Caco-2 (cell line): ENCODE data around the gene TAOK2. TPM values are rescaled to one million over a fixed set of nuclear protein-coding genes. Genes with fewer than 3 reads are reported as not detected.

Source experiments
- BruUV-seq: library from RNA; stranded (reverse); fragments of 400-500 nt; replicated peaks from 2 replicates; lab custom pipeline; 2021; lab: Mats Ljungman, UMichigan
- CTCF ChIA-PET: fragments of 300-600 bp; sonication (Branson Sonifier 250); formaldehyde crosslinking; loops from one replicate; lab custom pipeline; 2022; ENCODE audit warnings: antibody characterized with exemption; lab: Charles Lee
- POLR2A ChIA-PET: fragments of 300-600 bp; sonication (Branson Sonifier 250); formaldehyde crosslinking; loops from one replicate; lab custom pipeline; 2022; ENCODE audit warnings: antibody characterized with exemption; lab: Charles Lee
- DNase-seq, 2 experiments: peaks; one replicate each; pipeline versions ENCODE4 v3.0.0 to v3.0.0-alpha.2; 2020 to 2022
- H3K27me3 ChIP-seq: replicated peaks from 2 replicates; pipeline ENCODE4 v1.6.0; 2011; ENCODE audit warnings: low read length; ENCODE audit not compliant: control insufficient read depth, insufficient read depth
- H3K36me3 ChIP-seq: 2 replicates; pipeline ENCODE4 v1.5.1; 2011; ENCODE audit warnings: low read length; ENCODE audit not compliant: control insufficient read depth, insufficient read depth
- H3K4me1 ChIP-seq: fragments of 250-450 bp; sonication (Bioruptor Pico); 2 replicates; pipeline ENCODE4 v1.5.1; 2020; ENCODE audit warnings: mild to moderate bottlenecking
- H3K4me3 ChIP-seq: 2 replicates; pipeline ENCODE4 v1.5.1; 2011; ENCODE audit warnings: low read depth, mild to moderate bottlenecking, control low read depth, low read length
- H3K9me3 ChIP-seq: fragments of 250-450 bp; sonication (Bioruptor Pico); 2 replicates; pipeline ENCODE4 v1.5.1; 2020; ENCODE audit warnings: mild to moderate bottlenecking, moderate library complexity
- H3K27ac Mint-ChIP-seq: one replicate; pipeline ENCODE4 v1.8.0; 2022; ENCODE audit warnings: mixed read lengths; ENCODE audit not compliant: unreplicated experiment
- H3K27me3 Mint-ChIP-seq: one replicate; pipeline ENCODE4 v1.8.0; 2022; ENCODE audit warnings: mixed read lengths; ENCODE audit not compliant: insufficient read depth, unreplicated experiment
- H3K36me3 Mint-ChIP-seq: one replicate; pipeline ENCODE4 v1.8.0; 2022; ENCODE audit warnings: mild to moderate bottlenecking, mixed read lengths; ENCODE audit not compliant: insufficient read depth, unreplicated experiment
- H3K4me1 Mint-ChIP-seq: one replicate; pipeline ENCODE4 v1.8.0; 2022; ENCODE audit warnings: low read depth, mixed read lengths; ENCODE audit not compliant: unreplicated experiment
- H3K4me3 Mint-ChIP-seq: one replicate; pipeline ENCODE4 v1.8.0; 2022; ENCODE audit warnings: mild to moderate bottlenecking, moderate library complexity, mixed read lengths; ENCODE audit not compliant: unreplicated experiment
- H3K9me3 Mint-ChIP-seq: one replicate; pipeline ENCODE4 v1.8.0; 2022; ENCODE audit warnings: mixed read lengths; ENCODE audit not compliant: unreplicated experiment
- intact Hi-C: fragments of 100-400 bp; cut with micrococcal nuclease; formaldehyde crosslinking; loops from one replicate; pipeline ENCODE4 v1.10.0; 2022; ENCODE audit not compliant: unreplicated experiment
- total RNA-seq: library from RNA; stranded (reverse); gene quantifications from 2 replicates; pipeline ENCODE4 v1.2.3, GENCODE V29; 2022
- TF ChIP-seq, protein P1 (sequence below), 2 experiments: fragments of 200-600 bp in 1 of 2; IDR thresholded peaks; 1 replicate in 1 of 2; 2 replicates in 1 of 2; pipeline versions ENCODE4 v1.5.1 to v1.8.0; 2011 to 2022; ENCODE audit warnings: antibody characterized with exemption in 1 of 2, control low read depth in 1 of 2, inconsistent platforms in 1 of 2, low read depth in 1 of 2, low read length in 1 of 2, mild to moderate bottlenecking in 1 of 2, moderate library complexity in 1 of 2; ENCODE audit not compliant: insufficient read depth in 1 of 2, severe bottlenecking in 1 of 2, unreplicated experiment in 1 of 2

TAOK2 gene
- total RNA-seq, 1 experiment from 2014 or later: 47.1 TPM

DNA sequence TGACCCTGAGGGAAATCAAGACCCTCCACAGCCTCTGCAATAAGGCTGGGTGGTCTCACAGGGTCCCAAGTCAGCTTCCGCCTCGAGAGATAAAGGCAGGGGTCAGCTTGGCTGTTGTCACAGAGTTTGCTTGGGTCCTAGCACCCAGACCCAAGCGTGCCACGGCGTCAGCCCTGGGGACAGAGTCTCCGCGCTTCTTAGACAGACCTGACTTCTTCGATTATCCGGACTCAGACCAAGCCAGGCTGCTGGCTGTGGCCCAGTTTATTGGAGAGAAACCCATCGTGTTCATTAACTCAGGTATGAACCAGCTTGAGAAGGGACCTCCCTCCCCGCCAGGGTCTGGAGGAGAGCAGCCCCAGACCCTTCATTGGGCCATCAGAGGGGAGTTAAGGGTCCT lies 49.9 kb downstream of the TAOK2 start:
- Mint-ChIP-seq H3K27ac (no peak overlapping the region), H3K27me3 (peaks cover 11% of the 10 kb centered on the region), H3K36me3 (peaks cover 7% of the 10 kb centered on the region), H3K4me1 (peaks cover 7% of the 10 kb centered on the region), H3K9me3 (no peaks in the 10 kb centered on the region), H3K4me3 (no peak overlapping the region)
- H3K4me1 ChIP-seq: no peaks in the 10 kb centered on the region
- no peak overlapping the region for H3K4me3 ChIP-seq
- ChIA-PET POLR2A (no interaction called here), CTCF (no interaction called here)
- DNase-seq: no peak
- H3K9me3 ChIP-seq: no peaks in the 10 kb centered on the region
- TF ChIP-seq, protein P1, sequence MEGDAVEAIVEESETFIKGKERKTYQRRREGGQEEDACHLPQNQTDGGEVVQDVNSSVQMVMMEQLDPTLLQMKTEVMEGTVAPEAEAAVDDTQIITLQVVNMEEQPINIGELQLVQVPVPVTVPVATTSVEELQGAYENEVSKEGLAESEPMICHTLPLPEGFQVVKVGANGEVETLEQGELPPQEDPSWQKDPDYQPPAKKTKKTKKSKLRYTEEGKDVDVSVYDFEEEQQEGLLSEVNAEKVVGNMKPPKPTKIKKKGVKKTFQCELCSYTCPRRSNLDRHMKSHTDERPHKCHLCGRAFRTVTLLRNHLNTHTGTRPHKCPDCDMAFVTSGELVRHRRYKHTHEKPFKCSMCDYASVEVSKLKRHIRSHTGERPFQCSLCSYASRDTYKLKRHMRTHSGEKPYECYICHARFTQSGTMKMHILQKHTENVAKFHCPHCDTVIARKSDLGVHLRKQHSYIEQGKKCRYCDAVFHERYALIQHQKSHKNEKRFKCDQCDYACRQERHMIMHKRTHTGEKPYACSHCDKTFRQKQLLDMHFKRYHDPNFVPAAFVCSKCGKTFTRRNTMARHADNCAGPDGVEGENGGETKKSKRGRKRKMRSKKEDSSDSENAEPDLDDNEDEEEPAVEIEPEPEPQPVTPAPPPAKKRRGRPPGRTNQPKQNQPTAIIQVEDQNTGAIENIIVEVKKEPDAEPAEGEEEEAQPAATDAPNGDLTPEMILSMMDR (IDR thresholded peaks at IDR 0.05; ENCODE audit: insufficient read depth in 1 of 2, low read depth in 1 of 2, low read length in 1 of 2, severe bottlenecking in 1 of 2, unreplicated experiment in 1 of 2): no peak
- BruUV-seq: no TSS peak
- H3K27me3 ChIP-seq: no peaks in the 10 kb centered on the region
- intact Hi-C loops: loop anchor here (10.0 kb wide), 1 partner anchor 129 kb away; the partner anchor contains the start of gene SEZ6L2
- H3K36me3 ChIP-seq: no peaks in the 10 kb centered on the region

DNA sequence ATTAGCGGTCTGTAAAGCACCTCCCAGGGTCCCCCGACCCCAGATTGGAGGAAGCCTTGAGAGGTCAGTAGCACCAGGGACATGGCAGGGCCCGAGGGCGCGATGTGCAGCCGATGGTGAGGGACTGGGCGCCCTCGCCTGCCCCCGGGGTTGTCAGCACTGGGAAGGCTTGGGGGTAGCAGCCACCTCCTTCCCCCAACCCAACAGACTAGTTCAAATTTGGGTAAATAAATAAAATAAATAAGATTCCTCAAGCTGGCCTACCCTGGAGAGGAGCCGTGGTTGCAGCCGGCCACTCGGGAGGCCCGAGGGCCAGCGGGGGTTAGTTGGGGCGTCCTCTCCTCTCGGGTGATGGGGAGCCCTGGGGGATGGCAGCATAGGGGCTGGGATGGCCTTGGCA lies 50.8 kb downstream of the TAOK2 start:
- peaks cover 7% of the 10 kb centered on the region for H3K4me1 Mint-ChIP-seq
- peaks cover 11% of the 10 kb centered on the region for H3K27me3 Mint-ChIP-seq
- no peak overlapping the region for H3K4me3 ChIP-seq
- POLR2A ChIA-PET: no interaction called here
- TF ChIP-seq, protein P1 (IDR thresholded peaks at IDR 0.05; ENCODE audit: insufficient read depth in 1 of 2, low read depth in 1 of 2, low read length in 1 of 2, severe bottlenecking in 1 of 2, unreplicated experiment in 1 of 2): no peak
- CTCF ChIA-PET: no interaction called here
- no peaks in the 10 kb centered on the region for H3K27me3 ChIP-seq
- H3K27ac Mint-ChIP-seq: no peak overlapping the region
- H3K36me3 Mint-ChIP-seq: peaks cover 7% of the 10 kb centered on the region
- H3K4me1 ChIP-seq: no peaks in the 10 kb centered on the region
- no TSS peak for BruUV-seq
- H3K4me3 Mint-ChIP-seq: no peak overlapping the region
- H3K9me3 Mint-ChIP-seq: no peaks in the 10 kb centered on the region
- DNase-seq: no peak
- intact Hi-C loops: loop anchor here (10.0 kb wide), 1 partner anchor 130 kb away; the partner anchor contains the start of gene SEZ6L2
- no peaks in the 10 kb centered on the region for H3K9me3 ChIP-seq
- H3K36me3 ChIP-seq: no peaks in the 10 kb centered on the region

DNA sequence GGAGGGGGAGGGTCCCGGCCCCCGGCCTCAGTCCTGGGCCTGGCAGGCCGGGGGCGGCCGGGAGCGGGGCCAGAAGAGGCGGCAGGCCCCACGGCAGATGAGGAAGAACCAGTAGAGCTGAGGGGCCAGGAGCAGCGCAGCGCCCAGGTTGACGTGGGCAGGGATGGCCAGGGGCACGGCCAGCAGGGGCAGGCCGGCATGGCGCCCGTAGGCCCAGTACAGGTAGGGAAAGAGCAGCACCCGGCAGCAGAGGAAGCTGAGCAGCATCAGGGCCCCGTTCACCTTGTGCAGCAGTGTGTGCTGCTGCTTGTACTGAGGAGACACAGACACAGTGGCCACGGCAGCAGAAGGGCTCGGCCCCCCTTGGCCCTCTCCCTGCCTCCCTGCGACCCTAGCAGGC lies 51.5 kb downstream of the TAOK2 start:
- Mint-ChIP-seq H3K4me1 (peaks cover 7% of the 10 kb centered on the region), H3K27me3 (peaks cover 11% of the 10 kb centered on the region), H3K27ac (no peak overlapping the region), H3K4me3 (no peak overlapping the region), H3K36me3 (peaks cover 7% of the 10 kb centered on the region), H3K9me3 (no peaks in the 10 kb centered on the region)
- TF ChIP-seq, protein P1 (IDR thresholded peaks at IDR 0.05; ENCODE audit: insufficient read depth in 1 of 2, low read depth in 1 of 2, low read length in 1 of 2, severe bottlenecking in 1 of 2, unreplicated experiment in 1 of 2): no peak
- no peaks in the 10 kb centered on the region for H3K4me1 ChIP-seq
- no peak overlapping the region for H3K4me3 ChIP-seq
- intact Hi-C loops: loop anchor here (10.0 kb wide), 1 partner anchor 130 kb away; the partner anchor contains the start of gene SEZ6L2
- DNase-seq: no peak
- no TSS peak for BruUV-seq
- ChIA-PET CTCF (no interaction called here), POLR2A (no interaction called here)
- no peaks in the 10 kb centered on the region for H3K27me3 ChIP-seq
- H3K36me3 ChIP-seq: no peaks in the 10 kb centered on the region
- H3K9me3 ChIP-seq: no peaks in the 10 kb centered on the region
